CD4-positive, alpha-beta T cell treated with Interleukin-4 for 4 hours (primary cell): ENCODE measurements around the gene FYN.

Source experiments
- DNase-seq: peaks from one replicate; pipeline ENCODE4 v3.0.0-alpha.2; 2020

The FYN gene

GRCh38 chr6:111674883-111675282 lies 198.4 kb downstream of the FYN start:
- no peak for DNase-seq

DNA sequence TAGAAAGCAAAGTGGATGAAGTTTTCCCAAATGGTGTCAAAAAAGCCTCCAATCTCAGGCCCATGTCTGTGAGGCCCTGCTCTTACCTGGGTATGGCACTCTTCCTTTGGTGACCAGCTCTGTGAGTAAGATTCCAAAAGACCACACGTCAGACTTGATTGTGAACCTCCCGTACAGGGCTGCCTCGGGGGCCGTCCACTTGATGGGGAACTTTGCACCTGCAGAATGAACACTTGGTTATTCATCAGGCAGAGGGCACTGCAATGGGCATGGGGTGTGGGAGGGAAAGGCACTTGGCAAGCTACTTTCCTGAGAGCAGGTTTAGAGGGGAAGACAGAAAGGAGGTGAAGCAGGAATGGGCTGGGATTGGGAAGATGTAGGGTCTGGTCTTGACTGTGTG lies 198.8 kb downstream of the FYN start:
- DNase-seq: no peak

DNA sequence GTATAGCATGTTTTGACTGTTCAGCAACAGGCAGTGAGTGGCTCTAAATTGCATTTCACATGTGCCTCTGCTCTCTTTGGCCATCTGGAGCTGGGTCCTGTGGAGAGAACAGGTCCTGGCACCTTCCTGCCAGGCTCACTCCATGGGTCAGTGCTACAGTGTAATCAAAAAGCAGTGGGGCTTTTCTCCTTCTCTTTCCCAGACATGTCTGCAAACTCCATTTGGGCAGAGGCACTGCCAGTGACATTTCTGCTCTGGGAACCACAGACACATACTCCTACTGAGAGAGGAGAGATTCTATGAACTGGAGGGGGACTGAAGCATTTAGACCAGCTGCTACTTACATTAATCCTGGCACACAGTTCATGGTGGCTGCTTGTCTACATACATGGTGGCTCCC lies 199.3 kb downstream of the FYN start:
- DNase-seq: no peak

GRCh38 chr6:111673532-111673931 lies 199.7 kb downstream of the FYN start:
- DNase-seq: no peak

GRCh38 chr6:111672761-111673450 lies 200.3 kb downstream of the FYN start:
- no peak for DNase-seq

- no peak for DNase-seq
Measured at GRCh38 chr6:111669326-111669725, 203.9 kb downstream of the FYN start.

DNA sequence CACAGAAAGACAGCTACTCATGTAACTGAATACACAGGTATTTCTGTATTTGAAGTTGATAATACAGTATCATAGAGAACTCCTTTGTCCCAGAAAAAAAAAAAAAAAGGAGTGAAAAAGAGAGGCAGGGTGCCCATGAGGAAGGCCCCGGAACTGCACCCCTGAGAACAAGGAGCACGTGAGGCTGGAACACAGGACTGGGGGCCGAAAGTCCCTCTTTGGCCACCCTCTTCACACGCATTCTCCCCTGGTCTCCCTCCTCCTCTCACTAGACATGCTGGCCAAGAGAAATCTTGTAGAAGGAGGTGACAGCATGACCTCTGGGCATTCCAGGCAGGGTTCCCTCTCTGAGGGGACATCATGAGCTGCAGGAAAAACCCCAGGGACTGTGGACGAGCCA lies 204.8 kb downstream of the FYN start:
- no peak for DNase-seq

- DNase-seq: no peak
Measured at GRCh38 chr6:111667931-111668330, 205.3 kb downstream of the FYN start.

- DNase-seq: no peak
Measured at GRCh38 chr6:111666847-111667246, 206.4 kb downstream of the FYN start.

- DNase-seq: no peak
Measured at GRCh38 chr6:111664565-111665030, 208.7 kb downstream of the FYN start.

DNA sequence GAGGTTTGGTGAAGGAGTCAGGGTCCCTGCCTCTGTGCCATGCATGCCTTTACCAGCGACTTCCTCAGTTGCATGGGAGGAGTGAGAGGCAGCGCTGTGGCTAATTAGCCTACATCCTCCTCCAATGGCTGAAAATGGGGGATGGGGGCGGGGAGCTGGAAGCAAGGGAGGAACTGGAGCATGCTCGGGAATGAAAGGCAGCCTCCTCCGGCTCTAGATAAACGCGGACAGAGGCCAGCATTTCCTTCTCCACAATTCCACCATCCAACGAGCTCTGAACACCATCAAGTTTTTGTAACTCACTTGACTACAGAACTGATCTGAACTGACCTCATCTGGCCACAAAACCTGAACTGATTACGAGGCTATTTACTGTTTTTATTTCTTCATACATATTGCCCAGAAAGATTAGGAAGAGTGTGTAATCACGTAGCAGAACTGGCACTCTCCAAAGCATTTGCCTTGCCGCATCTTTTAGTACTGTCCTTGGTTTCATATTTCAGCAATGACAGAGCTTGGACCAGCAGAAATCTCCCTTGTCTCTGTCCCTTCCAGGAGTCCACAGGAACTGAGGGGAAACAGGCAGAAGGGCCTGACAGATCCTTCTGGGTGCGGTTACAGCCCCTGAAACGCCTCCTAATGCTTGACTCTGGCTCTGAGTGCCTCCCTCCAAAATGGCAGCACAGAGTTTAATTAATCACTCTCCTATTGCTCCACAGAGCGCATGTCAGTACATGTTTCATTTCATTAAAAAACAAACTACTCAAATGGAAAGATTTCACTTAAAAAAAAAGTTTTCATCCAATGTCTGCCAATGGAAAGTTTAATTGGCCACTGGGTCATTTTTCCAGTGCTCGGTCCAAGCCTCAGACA lies 209.3 kb downstream of the FYN start:
- no peak for DNase-seq

DNA sequence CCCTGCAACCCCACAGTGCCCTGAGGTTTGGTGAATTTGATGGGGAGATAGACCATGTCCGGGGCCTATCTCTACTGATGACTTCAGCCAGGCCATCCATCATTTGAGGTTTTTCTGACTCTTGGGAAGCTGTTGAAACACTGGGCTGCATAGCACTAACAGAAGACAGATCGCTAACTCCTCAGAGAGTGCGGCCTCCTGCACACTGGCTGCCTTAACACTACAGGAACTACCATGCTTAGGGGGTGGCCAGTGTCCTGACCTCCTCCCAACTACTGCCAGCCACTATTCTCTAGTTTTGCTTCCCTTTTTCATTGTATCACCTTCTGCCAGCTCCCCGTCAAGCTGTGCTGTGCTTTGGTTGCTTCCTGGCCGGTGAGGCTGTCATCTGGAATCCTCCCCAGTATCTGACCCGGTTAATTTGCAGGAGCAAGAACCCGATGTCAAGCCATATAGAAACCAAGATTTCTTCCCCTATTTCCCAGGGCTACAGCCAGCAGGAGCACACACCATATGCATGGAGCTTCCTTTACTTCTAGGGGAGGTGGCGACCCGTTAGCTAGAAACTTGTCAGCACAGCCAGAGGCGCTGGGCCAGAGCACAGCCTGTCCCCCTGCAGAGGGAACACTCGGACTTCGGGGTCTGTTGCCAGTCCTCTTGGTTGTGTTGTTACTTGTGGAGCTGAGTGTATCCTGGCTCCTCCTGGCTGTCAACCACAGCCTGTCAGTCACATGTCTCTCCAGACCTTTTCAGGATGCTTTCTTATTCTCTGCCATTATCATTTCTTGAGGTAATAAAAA lies 210.3 kb downstream of the FYN start:
- no peak for DNase-seq

DNA sequence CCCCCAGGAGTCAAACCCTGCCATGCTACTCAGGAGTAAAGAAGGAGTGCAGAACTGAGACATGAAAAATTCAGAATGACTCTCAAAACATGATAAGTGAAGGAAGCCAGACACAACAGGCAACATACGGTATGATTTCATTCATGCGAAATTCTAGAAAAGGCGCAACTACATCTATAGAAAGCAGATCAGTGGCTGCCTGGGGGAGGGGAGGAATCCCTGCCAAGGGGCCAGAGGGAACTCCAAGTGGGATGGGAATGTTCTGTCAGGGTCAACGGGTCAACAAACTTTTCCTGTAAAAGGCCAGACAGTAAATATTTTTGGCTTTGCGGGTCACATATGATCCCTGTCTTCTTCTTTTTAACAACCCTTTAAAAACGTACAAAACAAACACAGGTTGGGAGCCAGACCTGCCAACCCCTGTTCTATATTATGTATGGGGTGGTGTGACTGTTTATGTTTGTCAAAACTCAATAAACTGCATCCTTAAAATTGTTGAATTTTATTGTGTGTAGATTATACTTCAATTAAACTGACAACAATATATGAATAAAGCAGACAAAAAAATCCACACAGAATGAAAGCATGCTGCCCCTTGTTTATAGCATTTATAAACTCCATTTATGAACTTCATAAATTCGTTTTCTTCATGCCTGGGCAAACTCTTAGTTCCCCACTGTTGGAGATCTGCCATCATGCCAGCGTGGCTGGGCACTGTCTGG lies 211.0 kb downstream of the FYN start:
- DNase-seq: no peak

GRCh38 chr6:111661541-111662061 lies 211.7 kb downstream of the FYN start:
- DNase-seq: no peak

DNA sequence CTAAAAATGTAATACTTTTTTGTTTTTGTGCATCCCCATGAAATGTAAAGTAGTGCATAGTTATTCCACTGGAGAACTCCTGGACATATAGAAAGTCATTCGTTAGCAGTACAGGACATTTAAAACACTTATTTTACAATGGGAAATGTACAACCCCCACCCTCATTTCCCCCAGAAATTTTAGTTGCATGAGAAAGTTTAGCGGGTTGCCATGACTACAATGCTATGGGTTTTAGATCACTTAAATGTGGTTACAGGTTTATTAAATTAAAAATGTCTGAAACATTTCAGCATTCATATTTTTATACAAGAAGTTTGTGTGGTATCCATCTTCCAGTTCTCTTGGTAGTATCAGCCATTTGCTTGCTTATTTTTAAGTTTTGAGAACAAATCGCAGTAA lies 212.7 kb downstream of the FYN start:
- no peak for DNase-seq

DNA sequence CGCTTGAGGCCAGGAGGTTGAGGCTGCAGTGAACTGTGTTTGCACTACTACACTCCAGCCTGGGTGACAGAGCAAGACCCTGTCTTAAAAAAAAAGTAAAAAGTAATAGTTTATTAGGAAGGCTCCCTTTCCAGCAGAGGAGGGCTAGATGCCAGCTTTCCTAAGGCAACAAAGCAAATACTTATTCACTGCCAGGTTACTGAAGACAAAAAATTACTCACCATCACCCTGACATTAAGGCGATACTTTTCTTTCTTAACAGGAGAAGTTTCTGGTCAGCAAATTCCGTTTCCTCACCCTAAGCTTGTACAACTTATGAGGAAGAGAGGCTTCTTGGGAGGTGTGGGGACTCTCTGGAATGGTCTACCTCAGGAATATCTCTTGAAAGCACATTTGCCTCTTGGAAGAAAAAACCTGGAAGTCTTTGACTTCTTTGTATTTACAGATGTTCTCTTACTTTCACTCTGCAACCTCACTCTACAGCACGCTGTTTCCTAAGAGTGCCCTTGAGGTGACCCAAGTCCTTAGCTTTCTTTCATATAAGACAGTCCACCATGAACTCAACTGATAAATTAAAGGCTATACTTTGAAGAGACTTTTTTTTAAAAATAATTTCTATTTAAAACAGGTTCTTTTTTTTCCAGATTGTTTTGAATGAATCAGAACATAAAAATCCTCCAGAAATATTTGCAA lies 214.6 kb downstream of the FYN start:
- no peak for DNase-seq

DNA sequence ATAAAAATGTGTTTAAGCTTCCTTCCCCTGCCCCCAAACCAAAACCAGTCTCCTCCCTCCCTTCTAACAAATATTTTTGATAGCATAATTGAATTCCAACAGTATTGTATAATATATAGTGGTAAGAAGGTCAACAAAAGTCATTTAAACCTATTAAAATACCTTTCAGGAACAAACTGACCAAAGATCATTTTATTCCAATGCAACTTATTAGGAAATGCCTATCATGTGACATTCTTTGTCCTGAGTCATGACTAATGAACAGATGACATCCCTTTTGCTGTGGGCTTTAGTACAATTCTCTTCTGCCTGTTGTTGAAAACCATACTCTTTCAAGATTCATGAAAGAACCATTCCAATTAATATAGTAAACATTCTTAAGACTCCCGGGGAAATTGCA lies 216.1 kb downstream of the FYN start:
- DNase-seq: no peak

- DNase-seq: no peak
Measured at GRCh38 chr6:111653979-111654378, 219.3 kb downstream of the FYN start.

DNA sequence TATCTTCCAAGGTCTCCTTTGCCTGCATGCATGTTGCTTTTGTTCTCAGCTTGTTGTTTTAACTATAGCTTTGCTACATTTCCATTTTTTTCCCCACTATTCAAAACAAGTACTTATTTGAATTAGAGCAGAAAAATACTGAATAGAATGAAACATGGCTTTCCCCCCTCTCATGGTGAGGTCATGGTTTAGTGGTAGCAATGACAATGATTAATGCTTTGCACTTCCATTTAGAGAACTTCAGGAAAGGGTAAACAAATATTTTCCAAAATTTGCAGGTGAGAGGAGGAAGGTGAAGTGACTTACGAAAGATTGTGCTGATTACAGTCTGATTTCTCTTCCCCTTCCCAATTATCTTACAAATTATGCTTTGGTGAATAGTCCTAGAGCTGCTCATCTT lies 219.8 kb downstream of the FYN start:
- DNase-seq: no peak

GRCh38 chr6:111652156-111652555 lies 221.1 kb downstream of the FYN start:
- no peak for DNase-seq

- DNase-seq: no peak
Measured at GRCh38 chr6:111651185-111652034, 221.8 kb downstream of the FYN start.
